Measurements from ENCODE around the gene NPHP4. TPM values are rescaled to one million over a fixed set of nuclear protein-coding genes. Genes with fewer than 3 reads are reported as not detected.

NPHP4 gene
- total and polyA plus RNA-seq, 4 donors: 1.7 to 5.6 (median 3.5) TPM

GRCh38 chr1:5916572-5917280, 75.5 kb downstream of the NPHP4 start:
- Histone ChIP-seq H3K4me3 (ENCODE audit: low read depth in 1 of 3, low read length in 3 of 3) (no peak overlapping the region), H3K27ac (ENCODE audit: low read depth in 1 of 2, low read length in 2 of 2) (no peak overlapping the region), H3K9ac (ENCODE audit: low read depth in 1 of 2, low read length in 2 of 2) (no peak overlapping the region), H3K27me3 (ENCODE audit: control insufficient read depth in 4 of 4, insufficient read depth in 4 of 4, low read length in 3 of 4) (no peaks in the 10 kb centered on the region), H3K36me3 (ENCODE audit: control insufficient read depth in 4 of 4, insufficient read depth in 3 of 4, low read depth in 1 of 4, low read length in 3 of 4) (no peaks in the 10 kb centered on the region), H3K4me1 (ENCODE audit: control insufficient read depth in 4 of 4, insufficient read depth in 4 of 4, low read length in 3 of 4) (peaks cover 0 to 5% (median 0%) of the 10 kb centered on the region in 4 donors), H3K9me3 (ENCODE audit: control insufficient read depth in 4 of 4, low read length in 3 of 4) (no peaks in the 10 kb centered on the region)
- WGBS: 93% methylated on average over 10 of the region's 10 CpGs
- no peak for DNase-seq (ENCODE audit: low spot score)
- no peak for TF ChIP-seq ZBTB33 (IDR thresholded peaks at IDR 0.05)
- TF ChIP-seq SP1 (IDR thresholded peaks at IDR 0.05): no peak

GRCh38 chr1:5915587-5916571, 76.3 kb downstream of the NPHP4 start:
- Histone ChIP-seq H3K9me3 (ENCODE audit: control insufficient read depth in 4 of 4, low read length in 3 of 4) (no peaks in the 10 kb centered on the region), H3K27me3 (ENCODE audit: control insufficient read depth in 4 of 4, insufficient read depth in 4 of 4, low read length in 3 of 4) (no peaks in the 10 kb centered on the region), H3K36me3 (ENCODE audit: control insufficient read depth in 4 of 4, insufficient read depth in 3 of 4, low read depth in 1 of 4, low read length in 3 of 4) (no peaks in the 10 kb centered on the region), H3K27ac (ENCODE audit: low read depth in 1 of 2, low read length in 2 of 2) (no peak overlapping the region), H3K9ac (ENCODE audit: low read depth in 1 of 2, low read length in 2 of 2) (no peak overlapping the region), H3K4me1 (ENCODE audit: control insufficient read depth in 4 of 4, insufficient read depth in 4 of 4, low read length in 3 of 4) (peaks cover 0 to 5% (median 0%) of the 10 kb centered on the region in 4 donors), H3K4me3 (ENCODE audit: low read depth in 1 of 3, low read length in 3 of 3) (no peak overlapping the region)
- TF ChIP-seq TAF1 (conservative IDR thresholded peaks at IDR 0.05) (no peak), ATF3 (IDR thresholded peaks at IDR 0.05) (no peak), REST (IDR thresholded peaks at IDR 0.05) (no peak), CTCF (IDR thresholded peaks at IDR 0.05; ENCODE audit: low read depth, low read length, missing input control) (peak; percentile 59), RAD21 (IDR thresholded peaks at IDR 0.05) (peak; percentile 68 to 74), HNF4A (conservative IDR thresholded peaks at IDR 0.05) (peak in 1 of 2 donors; percentile 39)
- 48% methylated on average over 11 of the region's 11 CpGs for WGBS
- no peak for DNase-seq (ENCODE audit: low spot score)

All from liver (tissue), 9 donors.